Ovary (tissue), 9 donors: ENCODE measurements around the gene NELFCD. TPM values are rescaled to one million over a fixed set of nuclear protein-coding genes. Genes with fewer than 3 reads are reported as not detected.

ENCODE experiments used
- DNase-seq, 5 donors: peaks; one replicate each; pipeline ENCODE4 v3.0.0-alpha.2; 2019 to 2020
- H3K27ac ChIP-seq, 2 donors: fragments of 200-600 bp; one replicate each; pipeline versions ENCODE4 v1.5.1 to v1.8.0; 2019 to 2022
- H3K27me3 ChIP-seq: fragments of 200-600 bp; one replicate; pipeline ENCODE4 v1.8.0; 2022
- H3K36me3 ChIP-seq: fragments of 200-600 bp; sonication (generic); one replicate; pipeline ENCODE4 v1.5.1; 2019
- H3K4me1 ChIP-seq: one replicate; pipeline ENCODE4 v1.8.1; 2013; ENCODE audit warnings: mild to moderate bottlenecking, moderate library complexity; ENCODE audit not compliant: insufficient read depth
- H3K4me3 ChIP-seq: fragments of 200-600 bp; sonication (generic); one replicate; pipeline ENCODE4 v1.5.1; 2017
- H3K9me3 ChIP-seq, 2 donors: fragments of 200-600 bp in 1 of 2; sonication (generic) in 1 of 2; one replicate each; pipeline versions ENCODE4 v1.5.1 to v1.8.1; 2013 to 2019; ENCODE audit warnings: mild to moderate bottlenecking in 1 of 2, moderate library complexity in 1 of 2
- EP300 ChIP-seq: sonication (generic); formaldehyde crosslinking; IDR thresholded peaks from one replicate; pipeline ENCODE4 v1.6.1; 2017; ENCODE audit warnings: antibody characterized with exemption
- POLR2A ChIP-seq: fragments of 450-650 bp; IDR thresholded peaks from one replicate; pipeline ENCODE4 v1.6.1; 2017; ENCODE audit warnings: antibody characterized with exemption, mild to moderate bottlenecking, moderate library complexity
- WGBS, 3 donors: extraction: QIAGEN DNeasy Blood & Tissue Kit in 1 of 3; methylation state at CpG; one replicate each; pipeline versions ENCODE4 v1.1.5 to v1.1.7; 2013 to 2017; 5-methylcytosine and 5-hydroxymethylcytosine counted together
- intact Hi-C, 4 donors: fragments of 100-400 bp; cut with DNase I; formaldehyde crosslinking; loops; one replicate each; pipeline versions ENCODE4 v1.11.0 to v1.15.1; 2022 to 2023
- polyA plus RNA-seq, 2 donors: library from polyadenylated mRNA; stranded (reverse); fragments of 200-250 nt in 1 of 2; fragments of 350-450 nt in 1 of 2; fragmentation: Illumina TruSeq in 1 of 2; extraction: RNeasy Lipid Tissue Mini Kit (QIAGEN cat#74804) in 1 of 2; gene quantifications; one replicate each; pipeline ENCODE4 v1.2.3, GENCODE V29; 2013 to 2014
- total RNA-seq, 7 donors: library from RNA; depleted of rRNA in 2 of 7; stranded (reverse); fragments of >200 nt in 2 of 7; fragmentation: NEBNext Ultra II Directional in 3 of 7; extraction: Animal tissue kit (Norgen Biotek cat#: 25700) in 3 of 7; gene quantifications; one replicate each; pipeline versions ENCODE4 v1.1.0 to v1.2.4, GENCODE V29; 2016 to 2023
- TF ChIP-seq, protein P1 (sequence below), 3 donors: fragments of 450-650 bp in 2 of 3; fragments of 200-600 bp in 1 of 3; IDR thresholded peaks; one replicate each; pipeline versions ENCODE4 v1.5.1 to v1.8.0; 2016 to 2022; ENCODE audit warnings: antibody characterized with exemption in 3 of 3, mild to moderate bottlenecking in 1 of 3
- donor health status: DM: no; HTN: no; CAD: no; lungs with moderate emphysema.
- donor health status: DM: no; HTN: no; CAD: no.
- donor health status: Bipolar disorder and iron deficiency.
- donor health status: DM: yes; HTN: yes; CAD: no.
- donor health status: DM: no; HTN: no; CAD: no.
- donor health status: DM: yes; HTN: yes; CAD: no.

Gene NELFCD
- total and polyA plus RNA-seq, 9 donors = 36.7 to 74.9 (median 59.4) TPM

GRCh38 chr20:58985656-58986055 is 4.6 kb downstream of the NELFCD start:
- DNase-seq = no peak
- Histone ChIP-seq H3K9me3 (no peaks in the 10 kb centered on the region), H3K4me1 (peaks cover 9% of the 10 kb centered on the region), H3K4me3 (no peak overlapping the region), H3K36me3 (no peaks in the 10 kb centered on the region), H3K27me3 (no peaks in the 10 kb centered on the region), H3K27ac (no peak overlapping the region)
- 63 to 77% (median 74%) methylated on average over 5 of the region's 5 CpGs for WGBS, 3 donors
- TF ChIP-seq EP300 (no peak), POLR2A (no peak)
- TF ChIP-seq, protein P1, sequence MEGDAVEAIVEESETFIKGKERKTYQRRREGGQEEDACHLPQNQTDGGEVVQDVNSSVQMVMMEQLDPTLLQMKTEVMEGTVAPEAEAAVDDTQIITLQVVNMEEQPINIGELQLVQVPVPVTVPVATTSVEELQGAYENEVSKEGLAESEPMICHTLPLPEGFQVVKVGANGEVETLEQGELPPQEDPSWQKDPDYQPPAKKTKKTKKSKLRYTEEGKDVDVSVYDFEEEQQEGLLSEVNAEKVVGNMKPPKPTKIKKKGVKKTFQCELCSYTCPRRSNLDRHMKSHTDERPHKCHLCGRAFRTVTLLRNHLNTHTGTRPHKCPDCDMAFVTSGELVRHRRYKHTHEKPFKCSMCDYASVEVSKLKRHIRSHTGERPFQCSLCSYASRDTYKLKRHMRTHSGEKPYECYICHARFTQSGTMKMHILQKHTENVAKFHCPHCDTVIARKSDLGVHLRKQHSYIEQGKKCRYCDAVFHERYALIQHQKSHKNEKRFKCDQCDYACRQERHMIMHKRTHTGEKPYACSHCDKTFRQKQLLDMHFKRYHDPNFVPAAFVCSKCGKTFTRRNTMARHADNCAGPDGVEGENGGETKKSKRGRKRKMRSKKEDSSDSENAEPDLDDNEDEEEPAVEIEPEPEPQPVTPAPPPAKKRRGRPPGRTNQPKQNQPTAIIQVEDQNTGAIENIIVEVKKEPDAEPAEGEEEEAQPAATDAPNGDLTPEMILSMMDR (IDR thresholded peaks at IDR 0.05) = no peak
- intact Hi-C loops = no loop called here

DNA sequence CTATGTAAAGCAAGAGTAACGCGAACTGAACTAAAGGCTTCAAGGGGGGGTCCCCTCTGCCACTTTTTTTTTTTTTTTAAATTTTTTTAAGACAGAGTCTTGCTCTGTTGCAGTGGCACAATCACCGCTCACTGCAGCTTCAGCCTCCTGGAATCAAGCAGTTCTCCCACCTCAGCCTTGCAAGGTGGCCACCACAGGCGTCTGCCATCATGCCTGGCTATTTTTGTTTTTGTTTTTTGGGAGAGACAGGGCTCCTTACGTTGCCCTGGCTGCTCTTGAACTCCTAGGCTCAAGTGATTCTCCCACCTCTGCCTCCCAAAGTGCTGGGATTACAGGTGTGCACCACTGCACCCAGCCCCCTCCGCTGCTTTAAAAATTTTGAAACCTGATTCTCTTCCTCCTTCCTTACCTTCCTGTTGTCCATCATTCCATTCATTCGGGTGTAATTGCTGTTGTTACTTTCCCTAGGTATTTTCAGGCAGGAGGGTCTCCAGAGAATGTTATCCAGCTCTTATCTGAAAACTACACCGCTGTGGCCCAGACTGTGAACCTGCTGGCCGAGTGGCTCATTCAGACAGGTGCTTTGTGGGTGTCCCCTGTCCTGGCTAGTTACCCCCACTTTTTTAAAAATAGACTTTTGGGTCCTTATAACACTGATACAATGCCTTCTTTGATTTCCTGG is 5.4 kb downstream of the NELFCD start:
- DNase-seq = no peak
- TF ChIP-seq, protein P1 (IDR thresholded peaks at IDR 0.05) = no peak
- TF ChIP-seq EP300 (no peak), POLR2A (no peak)
- Histone ChIP-seq H3K4me1 (peaks cover 9% of the 10 kb centered on the region), H3K9me3 (no peaks in the 10 kb centered on the region), H3K27me3 (no peaks in the 10 kb centered on the region), H3K27ac (no peak overlapping the region), H3K4me3 (no peak overlapping the region), H3K36me3 (no peaks in the 10 kb centered on the region)
- intact Hi-C loops = no loop called here
- 75 to 86% (median 76%) methylated on average over 9 of the region's 9 CpGs for WGBS, 3 donors

- Histone ChIP-seq H3K4me3 (no peak overlapping the region), H3K36me3 (no peaks in the 10 kb centered on the region), H3K27ac (no peak overlapping the region), H3K9me3 (no peaks in the 10 kb centered on the region), H3K4me1 (peaks cover 6% of the 10 kb centered on the region), H3K27me3 (no peaks in the 10 kb centered on the region)
- intact Hi-C loops = no loop called here
- 79 to 83% (median 81%) methylated on average over 8 of the region's 8 CpGs for WGBS, 3 donors
- DNase-seq = peak in 1 of 5 donors; percentile 6
- TF ChIP-seq EP300 (no peak), POLR2A (no peak)
- TF ChIP-seq, protein P1 (IDR thresholded peaks at IDR 0.05) = no peak
These were observed 6.0 kb downstream of the NELFCD start for GRCh38 chr20:58986968-58987517.

DNA sequence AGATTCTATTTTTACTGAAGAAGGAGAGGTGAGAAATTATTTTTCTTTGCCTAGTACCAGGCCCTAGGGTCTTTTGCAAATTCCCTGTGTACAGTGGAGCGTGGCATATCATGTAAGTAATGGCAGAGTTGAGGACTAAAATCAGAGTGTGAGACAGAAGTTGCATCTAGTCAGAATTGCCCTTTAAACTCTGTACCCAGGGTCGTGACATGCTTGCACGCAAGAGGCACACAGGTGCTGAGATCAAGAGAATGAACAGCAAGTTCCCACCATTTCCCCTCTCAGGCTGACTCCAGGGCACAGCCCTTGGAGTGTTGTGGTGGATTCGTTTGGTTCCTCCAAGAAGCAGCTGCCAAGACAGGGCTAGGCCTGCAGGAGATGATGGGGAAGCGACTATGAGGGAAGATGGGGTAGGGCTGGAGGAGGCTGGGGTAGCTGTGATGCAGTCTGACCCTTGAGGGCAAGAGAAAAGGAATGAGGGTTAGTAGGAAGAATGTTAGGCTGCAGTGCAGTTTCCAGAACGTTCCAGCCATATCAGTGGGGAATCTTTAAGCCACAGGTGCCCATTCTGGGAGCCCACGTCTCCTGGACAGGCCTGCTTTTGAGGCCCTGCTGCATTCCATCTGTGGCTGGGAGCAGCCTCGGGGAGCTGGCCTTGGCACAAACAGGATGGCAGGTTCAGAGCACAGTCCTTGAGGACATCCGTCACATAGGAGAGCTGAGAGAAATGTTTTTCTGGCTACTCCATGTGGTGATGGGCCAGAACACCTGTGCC is 6.9 kb downstream of the NELFCD start:
- Histone ChIP-seq H3K9me3 (no peaks in the 10 kb centered on the region), H3K4me3 (no peak overlapping the region), H3K4me1 (no peaks in the 10 kb centered on the region), H3K27ac (no peak overlapping the region), H3K36me3 (no peaks in the 10 kb centered on the region), H3K27me3 (no peaks in the 10 kb centered on the region)
- peak in 1 of 5 donors; percentile 6 for DNase-seq
- TF ChIP-seq, protein P1 (IDR thresholded peaks at IDR 0.05) = no peak
- TF ChIP-seq POLR2A (no peak), EP300 (no peak)
- WGBS, 3 donors = 83 to 88% (median 87%) methylated on average over 9 of the region's 9 CpGs
- intact Hi-C loops = no loop called here
